Stimulated activated CD8-positive, alpha-beta memory T cell treated with anti-CD3 and anti-CD28 coated beads, Interleukin-4, amount 100 ng/mL, for 48 hours (primary cell): ENCODE results near the gene TNIK.

Experiments used
- DNase-seq: peaks from one replicate; pipeline ENCODE4 v3.0.0-alpha.2; 2020

TNIK gene

GRCh38 chr3:171218069-171218468, 242.1 kb downstream of the TNIK start:
- no peak for DNase-seq

- DNase-seq: no peak
Measured at GRCh38 chr3:171213907-171214306, 246.3 kb downstream of the TNIK start.

GRCh38 chr3:171213178-171213577, 247.0 kb downstream of the TNIK start:
- DNase-seq: no peak

DNA sequence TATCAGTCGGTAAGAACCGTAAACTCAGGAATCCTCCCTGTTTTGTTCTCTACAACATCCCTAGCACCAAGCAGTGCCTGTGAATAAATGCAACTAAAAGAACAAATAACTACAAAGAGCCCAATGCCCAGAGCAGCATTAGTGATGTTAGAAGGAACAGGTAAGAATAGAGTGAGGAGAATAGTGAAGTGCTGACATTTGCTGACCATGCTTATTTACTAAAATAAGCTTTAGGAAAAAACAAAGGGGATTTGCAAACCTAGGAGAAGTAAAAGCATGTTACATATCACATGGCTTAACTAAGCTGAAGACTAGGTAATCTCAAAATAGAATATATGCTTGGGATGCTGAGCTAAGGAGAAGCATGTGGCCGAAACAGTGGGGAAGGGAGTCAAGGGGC, 247.6 kb downstream of the TNIK start:
- DNase-seq: no peak

DNA sequence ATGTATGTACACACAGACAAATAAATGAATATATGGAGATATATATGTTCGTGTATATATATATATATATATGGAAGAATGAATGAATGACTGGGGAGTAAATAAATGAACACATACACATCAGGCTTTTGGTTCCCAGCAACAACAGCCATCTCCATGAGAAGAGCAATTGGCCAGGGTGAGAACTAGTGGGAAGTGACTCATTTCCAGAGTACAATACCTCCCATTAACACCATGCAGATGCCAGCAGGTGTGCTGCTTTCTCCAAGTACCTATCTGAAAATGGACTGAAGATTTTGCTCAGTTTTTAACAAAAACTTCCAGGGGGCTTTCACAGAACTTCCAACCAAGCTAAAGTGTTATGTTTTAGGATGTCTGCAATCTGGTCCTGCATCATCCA, 253.9 kb downstream of the TNIK start:
- no peak for DNase-seq

- no peak for DNase-seq
Measured at GRCh38 chr3:171204942-171205341, 255.3 kb downstream of the TNIK start.

DNA sequence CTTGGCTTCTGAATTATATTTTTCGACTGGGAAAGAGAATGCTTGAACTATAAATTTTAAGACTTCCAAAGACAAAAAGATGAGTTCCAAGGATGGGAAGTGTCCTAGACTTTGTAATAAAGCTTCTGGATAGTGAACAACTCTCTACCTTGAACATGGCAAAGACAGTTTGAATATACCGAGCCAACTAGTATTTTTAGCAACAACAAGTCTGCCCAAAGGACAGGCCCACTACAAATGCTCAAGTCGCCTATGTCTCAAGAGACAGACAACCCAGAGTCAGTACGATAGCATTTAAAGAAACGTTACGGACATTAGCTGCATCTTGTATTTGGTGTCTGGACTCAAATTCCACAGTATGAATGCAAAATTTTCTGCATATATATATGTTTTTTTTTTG, 258.4 kb downstream of the TNIK start:
- no peak for DNase-seq

GRCh38 chr3:171200750-171201088, 259.5 kb downstream of the TNIK start:
- no peak for DNase-seq

DNA sequence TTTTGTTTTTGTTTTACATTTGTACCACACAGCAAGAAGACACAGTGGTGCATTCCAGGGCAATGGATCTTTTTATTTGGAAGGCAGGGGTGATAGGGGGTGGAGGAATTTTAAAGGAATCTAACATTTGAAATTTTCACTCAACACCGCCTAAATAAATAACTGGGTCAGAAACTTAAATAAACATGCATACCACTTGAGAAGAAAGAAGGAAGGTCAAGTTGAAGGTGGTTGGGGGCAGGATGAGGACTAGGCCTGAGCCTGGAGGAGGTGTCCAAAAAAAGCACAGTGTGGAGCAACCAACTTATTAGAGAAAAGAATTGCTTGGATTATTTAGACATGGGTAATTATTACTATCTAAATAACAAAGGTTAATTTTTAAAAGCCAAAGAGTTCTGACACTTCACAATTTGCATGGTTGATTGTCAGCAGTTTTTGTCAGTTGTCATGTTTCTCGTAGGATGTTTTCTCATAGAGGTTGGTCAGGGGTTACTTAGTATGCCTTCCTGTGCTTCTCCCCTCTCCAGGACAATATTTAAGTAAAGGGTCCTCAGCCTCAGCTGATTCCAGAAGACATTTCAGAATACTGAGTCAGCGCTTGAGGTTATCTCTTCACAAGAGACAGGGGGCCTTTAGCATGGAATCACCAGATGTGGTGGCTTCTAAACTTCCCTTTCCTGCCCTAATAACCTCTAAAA, 260.0 kb downstream of the TNIK start:
- no peak for DNase-seq

- DNase-seq: no peak
Measured at GRCh38 chr3:171199473-171199829, 260.8 kb downstream of the TNIK start.

- DNase-seq: no peak
Measured at GRCh38 chr3:171198781-171199472, 261.3 kb downstream of the TNIK start.

DNA sequence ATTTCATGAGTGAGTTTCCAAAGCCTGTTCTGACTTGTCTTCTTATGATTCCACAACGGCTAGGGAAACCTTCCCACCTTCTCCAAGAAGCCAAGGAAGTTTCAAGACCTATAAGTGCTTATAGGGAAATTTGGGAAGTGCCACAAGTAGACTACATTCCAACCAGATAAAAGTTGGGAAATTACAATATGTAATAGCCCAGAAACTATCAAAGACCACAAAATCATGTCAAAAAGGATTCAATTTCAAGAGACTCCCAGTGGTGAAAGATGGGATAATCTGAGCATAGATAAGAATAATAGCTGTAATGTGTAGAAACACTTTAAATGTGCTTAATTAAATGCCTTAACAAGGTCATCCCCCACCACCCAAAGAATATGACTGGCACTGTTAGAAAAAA, 264.5 kb downstream of the TNIK start:
- no peak for DNase-seq

DNA sequence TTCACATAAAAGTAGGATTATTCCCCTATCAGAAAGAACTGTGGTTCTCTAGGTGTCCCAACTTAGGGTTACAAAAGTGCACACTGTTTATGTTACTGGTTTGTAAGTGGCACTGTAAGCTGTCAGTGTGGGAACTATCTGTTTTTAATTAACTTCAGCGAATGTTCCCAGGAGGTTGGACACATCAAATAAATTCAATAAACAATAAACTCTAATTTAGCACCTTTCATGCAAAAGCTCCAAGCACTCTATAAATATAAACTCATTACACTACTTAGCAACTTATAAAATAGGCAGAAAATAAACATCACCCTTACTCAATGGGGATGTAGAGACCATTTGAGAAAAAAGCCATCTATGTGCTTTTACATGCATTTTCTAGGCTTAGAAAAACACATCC, 265.2 kb downstream of the TNIK start:
- DNase-seq: no peak

GRCh38 chr3:171193693-171194092, 266.5 kb downstream of the TNIK start:
- no peak for DNase-seq

DNA sequence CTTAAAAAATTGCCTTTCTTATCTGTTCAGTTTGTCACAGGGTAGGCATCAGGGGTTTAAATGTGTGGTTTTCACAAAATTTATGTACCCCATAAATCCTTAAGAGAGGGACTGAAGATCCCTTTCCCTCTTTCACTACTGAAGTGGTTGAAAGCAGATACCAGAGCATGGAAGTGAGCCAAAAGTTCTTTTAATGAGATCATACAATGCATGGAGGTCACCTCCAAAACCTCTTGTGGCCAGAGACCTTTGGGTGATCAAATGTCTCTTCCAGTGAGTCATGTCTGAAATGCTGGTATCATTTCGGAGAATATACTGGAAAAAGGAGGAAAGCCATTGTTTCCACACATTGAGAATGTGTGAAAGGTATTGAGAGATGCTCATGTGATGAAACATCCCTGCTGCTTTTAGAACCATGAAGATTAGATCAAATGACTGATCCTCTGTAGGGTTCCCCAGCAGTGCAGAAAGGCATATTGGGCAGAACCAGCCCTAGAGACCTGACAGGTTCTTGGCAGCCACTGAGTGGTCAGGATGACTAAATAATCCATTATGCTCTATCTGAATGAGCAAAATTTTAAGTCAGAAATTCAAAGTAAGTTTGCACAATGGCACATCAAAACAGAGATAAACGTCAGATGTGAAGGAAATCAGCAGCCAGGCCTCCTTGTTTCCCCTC, 267.9 kb downstream of the TNIK start:
- DNase-seq: no peak

DNA sequence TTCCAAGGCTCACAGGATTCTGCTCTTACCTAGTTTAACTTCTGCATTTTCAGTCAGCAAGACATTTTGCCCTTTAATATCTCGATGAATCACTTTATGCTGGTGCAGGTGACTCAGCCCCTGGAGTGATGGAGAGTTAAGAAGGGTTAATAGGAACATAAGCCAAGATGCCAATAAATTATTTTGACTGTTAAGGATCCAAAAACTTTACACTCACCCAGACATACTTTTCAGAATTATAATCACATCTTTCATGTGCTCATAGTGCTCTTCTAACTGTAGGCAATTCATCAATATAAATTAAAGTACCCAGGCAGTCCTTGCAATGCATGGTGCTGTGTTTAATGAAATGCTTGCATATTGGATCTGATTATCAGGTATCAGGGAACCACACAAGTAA, 269.5 kb downstream of the TNIK start:
- DNase-seq: no peak

DNA sequence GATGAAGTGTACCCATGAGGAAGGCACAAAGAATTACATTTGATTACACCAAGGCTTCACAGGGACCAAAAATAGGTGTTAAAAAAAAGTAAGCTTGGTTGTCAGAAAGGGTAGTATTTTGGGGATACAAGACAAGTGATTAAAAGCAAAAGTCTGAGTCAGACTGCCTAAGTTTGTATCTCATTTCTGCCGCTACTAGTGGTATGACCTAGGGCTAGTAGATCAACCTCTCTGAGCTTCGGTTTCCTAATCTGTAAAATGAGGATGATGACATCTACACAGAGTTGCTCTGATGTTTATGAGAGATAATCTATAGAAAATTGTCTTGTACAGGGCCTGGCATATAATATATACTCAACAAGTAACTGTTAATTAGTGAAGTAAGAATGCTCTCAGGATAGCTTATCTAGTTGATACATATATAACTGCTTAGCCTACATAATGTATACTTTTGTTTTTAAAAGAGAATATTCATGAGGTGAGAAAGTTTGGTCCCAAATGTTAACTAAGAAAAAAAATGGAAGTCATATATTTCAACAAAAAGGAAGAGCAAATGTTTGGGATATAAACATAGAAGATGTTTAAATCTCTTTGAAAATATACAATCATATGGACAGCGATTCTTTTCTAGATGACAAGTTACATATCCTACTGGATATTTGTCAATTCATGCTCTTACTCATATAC, 270.7 kb downstream of the TNIK start:
- no peak for DNase-seq

- DNase-seq: no peak
Measured at GRCh38 chr3:171187706-171188290, 272.4 kb downstream of the TNIK start.

DNA sequence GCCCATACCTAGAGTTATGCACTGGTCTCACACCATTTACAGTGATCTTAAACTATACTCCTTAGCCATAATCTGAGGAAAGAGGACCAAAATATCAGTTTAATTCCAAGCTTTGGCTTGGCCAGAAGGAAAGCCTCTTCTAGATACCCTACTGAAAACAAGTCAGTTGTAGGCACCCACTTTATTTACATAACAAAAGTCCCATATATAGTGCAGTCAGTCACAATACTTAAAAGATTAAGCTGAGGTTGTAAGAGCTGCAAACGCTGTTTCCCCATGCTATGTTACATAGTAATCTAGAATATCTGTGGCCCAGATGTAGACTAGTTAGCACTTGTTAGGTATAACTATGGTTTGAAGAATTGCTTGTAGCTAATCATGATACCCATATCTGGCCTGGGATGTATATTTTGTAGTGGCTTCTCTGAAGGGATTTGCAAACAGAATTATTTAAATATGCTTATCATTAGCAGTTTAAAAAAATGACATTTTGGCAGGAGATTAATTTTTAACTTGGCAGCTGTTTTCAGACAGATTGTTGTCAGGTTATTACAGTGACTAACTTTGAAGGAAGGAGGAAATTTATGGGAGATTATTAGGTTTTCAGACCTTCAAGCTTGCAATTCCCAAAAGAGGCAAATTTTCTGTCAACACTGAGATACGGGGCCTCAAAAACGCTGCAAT, 273.2 kb downstream of the TNIK start:
- DNase-seq: no peak

GRCh38 chr3:171186383-171186782, 273.8 kb downstream of the TNIK start:
- DNase-seq: no peak

DNA sequence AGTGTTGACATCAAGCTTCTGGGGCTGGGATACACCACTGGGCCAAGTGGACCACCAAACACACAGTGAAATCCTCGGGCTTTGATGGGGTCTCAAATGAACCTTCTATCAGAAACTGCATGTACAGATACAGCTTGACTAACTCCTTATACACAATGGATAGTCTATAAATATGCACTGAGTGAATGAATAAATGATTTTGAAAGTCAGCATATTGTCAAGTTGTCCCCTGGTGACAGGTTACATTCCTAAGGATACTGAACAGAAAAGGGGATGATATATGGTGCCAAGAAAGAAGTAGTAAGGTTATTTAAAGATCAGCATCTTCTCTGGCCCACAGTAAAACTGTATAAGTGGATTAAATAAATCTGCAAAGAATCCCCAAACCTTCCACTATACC, 274.2 kb downstream of the TNIK start:
- no peak for DNase-seq

GRCh38 chr3:171184372-171184771, 275.8 kb downstream of the TNIK start:
- peak; percentile 31 for DNase-seq

- DNase-seq: no peak
Measured at GRCh38 chr3:171183042-171183441, 277.2 kb downstream of the TNIK start.
